HG03095 (cell line): ENCODE results near the gene CHD3.

Experiments used
- ATAC-seq: cut with Tn5 transposase; IDR thresholded peaks from one replicate; pipeline ENCODE4 v1.9.1; 2021; ENCODE audit warnings: moderate library complexity; ENCODE audit not compliant: unreplicated experiment

Gene CHD3

DNA sequence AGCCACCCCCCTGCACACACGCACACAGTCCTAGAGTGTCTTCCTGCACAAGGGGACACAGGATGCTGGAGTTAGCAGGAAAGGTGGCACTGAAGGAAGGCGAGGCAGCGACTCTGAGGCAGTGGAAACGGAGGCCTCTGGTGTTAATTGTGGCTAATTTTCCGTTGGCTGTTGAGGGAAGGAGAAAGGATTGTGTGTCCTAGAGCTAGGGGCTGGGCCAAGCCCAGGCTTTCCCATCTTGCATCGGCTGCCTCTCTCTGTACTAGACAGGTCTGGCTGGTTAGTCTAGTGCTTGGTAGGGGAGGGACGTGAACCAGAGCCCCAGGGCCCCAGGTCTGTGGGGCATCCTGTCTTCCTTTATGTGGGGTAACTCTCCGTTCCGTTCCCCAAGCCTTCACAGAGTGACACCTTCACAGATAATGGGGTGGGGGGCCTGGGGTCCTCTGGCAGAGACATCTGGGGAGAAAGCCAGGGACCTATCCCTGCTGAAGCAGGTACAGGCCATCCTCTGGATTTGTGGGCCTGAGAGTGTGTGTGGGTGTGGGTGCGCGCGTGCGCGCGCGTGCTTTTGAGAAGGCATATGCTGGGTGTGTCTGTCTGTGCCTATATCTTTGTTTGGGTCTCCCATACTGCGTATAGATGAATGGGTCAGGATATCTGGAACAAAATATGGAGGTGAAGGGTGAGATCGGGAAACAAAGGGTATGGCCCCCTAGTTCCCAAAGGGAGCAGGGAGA, at the start of gene CHD3:
Gene CHD3, plus strand, starts transcription at position 606 of the 737 bp plus-strand sequence. CDS start 212 bp downstream, outside the sequence.
- no peak for ATAC-seq

GRCh38 chr17:7839190-7839875, 49.3 kb upstream of the CHD3 start:
- ATAC-seq = no peak

DNA sequence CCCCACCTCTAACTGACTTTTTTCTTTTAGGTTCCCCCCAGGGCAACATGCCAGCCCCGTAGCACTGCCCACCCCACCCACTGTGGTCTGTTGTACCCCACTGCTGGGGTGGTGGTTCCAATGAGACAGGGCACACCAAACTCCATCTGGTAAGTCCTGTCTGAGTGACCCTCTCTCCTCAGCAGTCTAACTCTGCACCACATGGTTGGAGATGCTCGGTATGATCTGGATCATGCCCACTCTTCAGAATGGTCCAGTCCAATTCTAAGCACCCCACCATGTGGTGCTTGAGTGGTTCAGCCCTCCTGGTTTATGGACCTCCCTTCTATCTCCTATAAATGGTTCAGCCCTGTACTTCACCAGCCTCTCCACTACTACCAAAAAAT, 48.7 kb upstream of the CHD3 start:
- no peak for ATAC-seq

DNA sequence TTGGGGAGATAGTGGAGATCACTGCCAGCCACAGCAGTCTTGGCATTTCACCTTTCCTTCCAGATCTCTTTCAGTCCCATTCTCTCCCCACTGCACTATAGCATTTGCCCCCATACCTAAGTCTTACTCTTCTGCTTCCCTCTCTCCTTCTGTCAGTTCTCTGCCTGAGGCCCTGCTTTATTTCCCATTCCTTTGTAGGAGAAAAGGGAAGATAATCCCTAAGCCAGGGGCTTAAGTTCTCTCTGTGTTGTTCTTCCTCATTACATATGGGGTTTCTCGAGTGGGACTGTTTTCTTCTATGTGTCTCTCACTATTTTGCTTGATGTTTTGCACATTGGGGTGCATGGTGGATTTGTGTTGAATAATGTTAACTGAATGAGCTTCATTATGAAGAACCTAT, 48.1 kb upstream of the CHD3 start:
- no peak for ATAC-seq

GRCh38 chr17:7840875-7841274, 47.7 kb upstream of the CHD3 start:
- no peak for ATAC-seq

DNA sequence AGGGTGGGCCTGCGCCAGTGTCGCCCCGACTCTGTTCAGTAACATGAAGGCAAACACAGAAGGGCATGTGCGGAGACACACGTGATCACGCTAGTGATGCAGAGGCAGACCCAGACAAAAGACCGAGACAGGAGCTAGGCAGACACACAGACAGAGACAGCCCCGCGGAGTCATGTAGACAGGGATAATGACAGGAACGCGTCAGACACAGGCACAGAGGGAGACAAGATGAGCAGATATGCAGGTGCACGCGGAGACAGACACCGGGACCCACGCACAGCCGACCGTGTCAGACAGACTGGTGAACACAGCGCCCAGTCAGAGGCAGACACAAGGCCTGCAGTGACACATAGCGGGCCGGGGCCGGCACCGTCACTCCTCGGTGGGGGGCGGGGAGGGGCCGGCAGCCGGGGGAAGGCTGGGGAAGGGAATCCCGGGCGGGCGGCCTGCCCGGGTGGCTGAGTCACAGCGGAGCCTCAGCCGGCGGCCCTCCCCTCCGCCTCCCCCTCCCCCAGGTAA, 47.1 kb upstream of the CHD3 start:
- ATAC-seq = no peak

DNA sequence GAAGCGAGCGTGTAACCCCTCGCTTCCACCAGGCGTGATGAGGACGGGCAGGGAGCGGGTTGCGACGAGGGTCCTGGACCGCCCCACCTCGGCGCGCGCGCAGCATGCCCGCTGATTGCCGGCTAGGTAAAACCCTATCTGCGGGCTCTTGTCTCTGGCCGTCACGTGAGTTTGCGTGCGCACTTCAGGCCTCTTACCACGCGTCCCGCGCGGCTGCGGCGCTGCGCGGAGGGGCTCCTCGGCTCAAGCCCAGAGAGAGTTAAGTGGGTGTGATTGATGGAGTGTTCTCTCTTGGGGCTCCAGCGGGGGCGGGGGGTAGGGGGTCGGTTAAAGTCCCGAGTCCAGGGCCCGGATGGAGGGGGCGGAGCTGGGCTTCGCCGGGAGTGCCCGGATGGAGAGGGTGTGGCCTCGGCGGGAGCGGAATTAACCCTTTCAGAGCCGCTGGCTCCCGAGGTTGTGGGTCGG, 46.6 kb upstream of the CHD3 start:
- no peak for ATAC-seq

DNA sequence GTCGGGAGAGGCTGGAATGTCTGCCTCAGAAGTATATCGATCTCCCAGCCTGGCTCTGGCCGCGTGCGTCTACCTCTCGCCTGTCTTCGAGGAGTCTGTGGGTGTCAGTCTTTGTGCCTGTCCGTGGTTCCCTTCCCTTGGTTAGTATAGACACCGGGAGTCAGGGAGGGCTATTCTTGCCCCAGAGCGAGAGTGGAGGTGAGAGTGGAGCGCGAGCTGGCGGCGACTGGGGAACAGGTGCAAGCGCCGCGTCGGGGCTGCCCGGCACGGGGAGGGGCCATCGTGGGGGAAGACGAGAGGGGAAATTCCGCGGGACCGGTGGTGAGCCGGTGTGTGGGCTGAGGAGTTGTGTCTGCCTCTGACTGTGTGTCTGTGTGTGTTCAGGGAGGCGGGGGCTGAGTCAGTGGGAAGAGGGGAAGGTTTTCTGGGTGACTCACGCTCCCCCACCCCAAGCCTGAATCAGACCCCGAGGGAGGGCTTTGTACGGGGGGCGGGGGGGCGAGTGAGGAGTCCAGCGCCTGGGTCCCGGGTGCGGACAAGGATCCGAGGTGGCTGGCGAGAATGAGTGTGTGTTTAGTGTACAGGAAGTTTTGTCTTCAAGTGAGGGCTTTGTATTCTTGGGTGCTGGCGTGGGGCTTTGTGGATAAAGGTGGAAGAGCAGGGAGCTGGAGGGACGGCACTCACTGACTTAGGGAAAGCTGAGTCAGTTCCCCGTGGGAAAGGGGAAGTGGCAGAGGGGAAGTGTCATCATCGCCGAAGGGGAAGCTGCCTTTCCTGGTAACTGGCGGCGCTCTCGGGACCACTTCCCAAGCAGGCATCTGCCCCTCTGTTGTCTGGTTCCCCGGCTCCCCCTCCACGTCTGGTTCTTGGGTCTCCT, 46.0 kb upstream of the CHD3 start:
- no peak for ATAC-seq

DNA sequence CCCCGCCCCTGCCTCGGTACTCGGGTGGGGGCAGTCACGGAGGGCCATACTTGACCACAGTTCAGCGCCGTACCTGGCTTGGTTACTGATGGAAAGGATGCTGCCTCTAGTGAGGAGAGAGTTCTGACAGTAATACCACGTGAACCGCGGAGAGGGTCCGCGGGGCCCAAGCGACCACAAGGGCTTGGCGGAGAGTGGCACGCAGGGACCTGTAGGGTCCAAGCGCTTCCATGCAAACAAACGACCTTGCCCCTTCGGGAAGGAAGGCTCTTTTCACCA, 45.4 kb upstream of the CHD3 start:
- ATAC-seq = no peak

GRCh38 chr17:7843536-7844291, 44.9 kb upstream of the CHD3 start:
- ATAC-seq = peak; percentile 23

- ATAC-seq = peak; percentile 37
Measured at GRCh38 chr17:7844292-7845154, 44.1 kb upstream of the CHD3 start.

DNA sequence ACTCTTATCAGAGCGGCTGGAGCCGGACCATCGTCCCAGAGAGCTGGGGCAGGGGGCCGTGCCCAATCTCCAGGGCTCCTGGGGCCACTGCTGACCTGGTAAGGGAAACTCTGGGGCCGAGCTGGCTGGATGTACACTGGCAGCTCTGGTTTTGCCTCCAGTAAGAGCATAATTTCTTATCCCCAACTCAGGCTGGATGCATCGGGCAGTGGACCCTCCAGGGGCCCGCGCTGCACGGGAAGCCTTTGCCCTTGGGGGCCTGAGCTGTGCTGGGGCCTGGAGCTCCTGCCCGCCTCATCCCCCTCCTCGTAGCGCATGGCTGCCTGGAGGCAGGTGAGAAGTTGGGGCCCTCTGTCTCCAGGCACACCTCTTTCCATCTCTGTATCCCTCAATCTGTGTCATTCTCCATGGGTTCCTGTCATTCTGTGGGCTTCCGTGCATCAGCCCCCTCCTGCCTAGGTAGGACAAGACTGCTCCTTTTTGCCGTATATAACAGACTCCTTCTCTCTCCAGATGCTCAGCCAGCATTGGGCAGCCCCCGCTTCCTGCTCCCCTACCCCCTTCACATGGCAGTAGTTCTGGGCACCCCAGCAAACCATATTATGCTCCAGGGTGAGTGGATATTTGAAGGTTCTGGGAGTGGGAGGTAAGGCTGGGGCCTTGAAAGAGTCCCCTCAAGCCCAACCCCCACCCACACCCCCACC, 43.1 kb upstream of the CHD3 start:
- no peak for ATAC-seq

DNA sequence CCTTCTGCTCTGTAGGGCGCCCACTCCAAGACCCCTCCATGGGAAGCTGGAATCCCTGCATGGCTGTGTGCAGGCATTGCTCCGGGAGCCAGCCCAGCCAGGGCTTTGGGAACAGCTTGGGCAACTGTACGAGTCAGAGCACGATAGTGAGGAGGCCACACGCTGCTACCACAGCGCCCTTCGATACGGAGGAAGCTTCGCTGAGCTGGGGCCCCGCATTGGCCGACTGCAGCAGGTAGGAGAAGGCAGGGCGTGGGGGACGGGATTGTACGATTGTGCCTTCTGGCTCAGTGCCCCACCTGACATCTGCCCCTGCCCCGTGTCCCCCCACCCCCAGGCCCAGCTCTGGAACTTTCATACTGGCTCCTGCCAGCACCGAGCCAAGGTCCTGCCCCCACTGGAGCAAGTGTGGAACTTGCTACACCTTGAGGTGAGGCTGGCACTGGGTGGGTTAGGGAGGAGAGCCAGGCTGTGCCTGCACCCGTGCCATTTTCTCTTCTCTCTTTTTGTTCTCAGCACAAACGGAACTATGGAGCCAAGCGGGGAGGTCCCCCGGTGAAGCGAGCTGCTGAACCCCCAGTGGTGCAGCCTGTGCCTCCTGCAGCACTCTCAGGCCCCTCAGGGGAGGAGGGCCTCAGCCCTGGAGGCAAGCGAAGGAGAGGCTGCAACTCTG, 42.4 kb upstream of the CHD3 start:
- no peak for ATAC-seq

- no peak for ATAC-seq
Measured at GRCh38 chr17:7846765-7847661, 41.6 kb upstream of the CHD3 start.

DNA sequence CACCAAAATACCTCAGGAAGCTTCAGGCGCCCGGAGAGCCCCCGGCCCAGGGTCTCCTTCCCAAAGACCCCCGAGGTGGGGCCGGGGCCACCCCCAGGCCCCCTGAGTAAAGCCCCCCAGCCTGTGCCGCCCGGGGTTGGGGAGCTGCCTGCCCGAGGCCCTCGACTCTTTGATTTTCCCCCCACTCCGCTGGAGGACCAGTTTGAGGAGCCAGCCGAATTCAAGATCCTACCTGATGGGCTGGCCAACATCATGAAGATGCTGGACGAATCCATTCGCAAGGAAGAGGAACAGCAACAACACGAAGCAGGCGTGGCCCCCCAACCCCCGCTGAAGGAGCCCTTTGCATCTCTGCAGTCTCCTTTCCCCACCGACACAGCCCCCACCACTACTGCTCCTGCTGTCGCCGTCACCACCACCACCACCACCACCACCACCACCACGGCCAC, 40.4 kb upstream of the CHD3 start:
- ATAC-seq = no peak

DNA sequence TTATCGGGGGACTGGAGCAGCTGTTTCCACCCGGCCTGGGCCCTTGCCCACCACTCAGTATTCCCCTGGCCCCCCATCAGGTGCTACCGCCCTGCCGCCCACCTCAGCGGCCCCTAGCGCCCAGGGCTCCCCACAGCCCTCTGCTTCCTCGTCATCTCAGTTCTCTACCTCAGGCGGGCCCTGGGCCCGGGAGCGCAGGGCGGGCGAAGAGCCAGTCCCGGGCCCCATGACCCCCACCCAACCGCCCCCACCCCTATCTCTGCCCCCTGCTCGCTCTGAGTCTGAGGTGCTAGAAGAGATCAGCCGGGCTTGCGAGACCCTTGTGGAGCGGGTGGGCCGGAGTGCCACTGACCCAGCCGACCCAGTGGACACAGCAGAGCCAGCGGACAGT, 39.9 kb upstream of the CHD3 start:
- no peak for ATAC-seq

GRCh38 chr17:7849130-7849750, 39.3 kb upstream of the CHD3 start:
- no peak for ATAC-seq
